ENCODE measurements around the gene C5orf47.

The C5orf47 gene, protein sequence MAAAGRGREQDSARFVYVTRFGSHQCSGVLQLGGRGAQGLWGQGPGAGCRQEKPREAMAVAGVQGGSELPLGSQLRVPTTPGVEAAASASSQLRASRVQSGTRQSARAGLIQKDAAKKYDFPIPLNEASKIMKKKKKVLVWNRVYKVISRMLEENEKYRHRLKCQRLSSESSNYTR

DNA sequence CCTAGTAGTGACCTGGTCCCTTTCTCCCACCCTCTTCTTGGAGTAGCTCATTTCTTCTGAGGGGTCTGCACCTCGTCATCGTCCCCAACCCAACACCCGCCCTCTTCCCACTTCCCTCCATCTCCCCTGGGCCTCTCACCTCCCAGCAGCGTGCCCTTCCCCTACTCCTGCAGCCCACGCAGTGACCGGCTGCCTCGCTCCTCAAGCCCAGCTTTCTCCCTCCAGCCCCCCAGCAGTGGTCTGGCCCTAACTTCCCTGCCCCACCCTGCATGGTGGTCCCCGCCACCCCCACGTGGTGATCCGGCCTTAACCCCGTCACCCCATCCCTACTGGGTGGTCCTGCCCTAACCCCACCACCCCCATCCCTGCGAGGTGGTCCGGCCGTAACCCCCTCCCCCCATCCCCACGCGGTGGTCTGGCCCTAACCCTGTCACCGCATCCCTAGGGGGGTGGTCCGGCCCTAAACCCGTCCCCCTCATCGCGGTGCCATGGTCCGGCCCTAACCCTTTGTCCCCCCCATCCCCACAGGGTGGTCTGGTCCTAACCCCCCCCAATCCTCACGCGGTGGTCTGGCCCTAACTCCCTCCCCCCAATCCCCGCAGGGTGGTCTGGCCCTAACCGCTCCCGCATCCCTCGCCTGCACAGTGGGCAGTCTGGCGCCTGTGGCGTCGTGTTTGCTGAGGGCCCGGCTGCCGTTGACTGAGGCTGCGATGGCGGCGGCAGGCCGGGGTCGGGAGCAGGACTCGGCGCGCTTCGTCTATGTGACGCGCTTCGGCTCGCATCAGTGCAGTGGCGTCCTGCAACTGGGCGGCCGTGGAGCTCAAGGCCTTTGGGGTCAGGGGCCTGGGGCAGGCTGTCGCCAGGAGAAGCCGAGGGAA, at the start of gene C5orf47:
C5orf47 (plus strand) TSS at position 617 of the 878 bp plus-strand sequence; CDS start at position 711, 94 bp downstream.
- Histone ChIP-seq H3K27ac (no peak within 1 kb of the TSS), H3K4me3 (no peak within 1 kb of the TSS), H3K4me1 (no peaks in the 10 kb centered on the region), H3K9ac (no peak within 1 kb of the TSS), H3K27me3 (no peaks in the 10 kb centered on the region), H3K4me2 (no peak within 1 kb of the TSS), H4K20me1 (no peaks in the 10 kb centered on the region), H3K9me3 (peaks cover 8% of the 10 kb centered on the region), H3K36me3 (no peaks in the 10 kb centered on the region)
- no peak for TF ChIP-seq Cebpa-rat (IDR thresholded peaks at IDR 0.05)

DNA sequence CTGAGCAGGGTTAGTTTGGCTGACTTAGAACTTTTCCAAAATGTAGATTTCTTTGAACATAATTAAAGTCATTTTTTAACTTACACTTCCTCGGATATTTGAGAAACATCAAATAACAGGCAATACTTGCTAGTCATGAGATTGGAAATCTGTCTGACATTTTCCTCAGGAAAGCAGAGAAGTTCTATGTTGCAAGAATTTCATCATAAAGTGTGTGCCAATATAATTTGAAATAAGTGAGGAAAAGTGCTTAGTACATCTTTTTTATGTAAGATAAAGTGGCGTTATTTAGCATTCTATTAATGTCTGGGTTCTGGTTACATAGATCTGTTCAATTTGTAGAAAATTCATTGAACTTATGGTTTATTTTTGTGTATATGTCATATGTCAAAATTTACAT, 48.7 kb upstream of the C5orf47 start:
- Histone ChIP-seq H3K4me1 (no peaks in the 10 kb centered on the region), H3K9me3 (no peaks in the 10 kb centered on the region), H3K27me3 (no peaks in the 10 kb centered on the region), H3K36me3 (peaks cover 7% of the 10 kb centered on the region; the same call in 1 of the 2 replicates), H3K27ac (no peak overlapping the region), H3K9ac (no peak overlapping the region), H4K20me1 (no peaks in the 10 kb centered on the region), H3K4me2 (no peak overlapping the region), H3K4me3 (no peak overlapping the region)
- TF ChIP-seq Cebpa-rat (IDR thresholded peaks at IDR 0.05), result no peak

DNA sequence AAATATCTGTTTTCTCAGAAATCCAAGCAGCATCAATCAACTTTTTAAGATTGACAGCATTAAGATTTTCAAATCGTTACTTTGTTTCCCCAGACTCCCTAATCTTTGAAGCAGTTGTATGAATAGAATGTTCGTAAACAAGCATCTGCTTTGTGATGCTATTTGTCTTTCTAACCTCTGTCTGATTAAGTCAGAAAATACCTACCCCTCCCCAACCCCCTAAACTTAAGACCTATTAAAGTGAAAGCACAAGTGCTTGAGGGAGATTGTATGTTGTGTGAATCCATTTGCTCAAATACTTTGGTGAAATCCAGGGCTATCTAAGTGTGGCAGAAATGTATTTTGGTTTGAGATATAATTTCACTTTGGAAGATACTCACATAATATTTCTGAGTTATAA, 47.9 kb upstream of the C5orf47 start:
- Histone ChIP-seq H3K27ac (no peak overlapping the region), H3K4me3 (no peak overlapping the region), H3K36me3 (peaks cover 7% of the 10 kb centered on the region; the same call in 1 of the 2 replicates), H3K4me1 (no peaks in the 10 kb centered on the region), H3K4me2 (no peak overlapping the region), H3K9ac (no peak overlapping the region), H4K20me1 (no peaks in the 10 kb centered on the region), H3K9me3 (no peaks in the 10 kb centered on the region), H3K27me3 (no peaks in the 10 kb centered on the region)
- no peak for TF ChIP-seq Cebpa-rat (IDR thresholded peaks at IDR 0.05)

DNA sequence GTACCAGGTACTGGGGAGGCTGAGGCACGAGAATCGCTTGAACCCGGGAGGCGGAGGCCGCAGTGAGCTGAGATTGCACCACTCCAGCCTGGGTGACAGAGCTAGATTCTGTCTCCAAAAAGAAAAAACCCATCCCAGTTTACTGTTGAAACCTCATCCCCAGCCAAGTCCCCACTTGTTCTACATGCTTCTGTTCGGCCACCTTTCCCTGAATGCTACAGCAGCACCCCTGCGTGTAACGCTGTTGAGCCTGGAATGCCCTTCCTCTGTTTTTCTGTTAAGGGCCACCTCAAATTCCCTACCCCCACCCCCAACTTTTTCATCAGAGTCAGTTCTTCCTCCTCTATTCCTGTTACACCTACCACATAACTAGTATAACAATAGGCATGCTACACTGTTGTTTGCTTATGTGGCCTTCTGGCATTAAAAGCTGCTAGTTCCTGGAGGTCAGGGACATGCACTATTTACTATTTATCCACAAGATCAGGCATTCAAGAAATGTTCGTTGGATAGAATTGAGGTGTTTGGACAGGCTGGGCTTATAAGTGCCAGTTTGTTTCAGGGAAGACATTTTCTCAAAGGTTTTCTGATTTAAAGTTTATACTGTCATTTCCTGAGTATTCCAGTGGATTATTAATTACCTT, 47.1 kb upstream of the C5orf47 start:
- Histone ChIP-seq H3K27me3 (no peaks in the 10 kb centered on the region), H3K27ac (no peak overlapping the region), H3K9me3 (no peaks in the 10 kb centered on the region), H3K9ac (no peak overlapping the region), H4K20me1 (no peaks in the 10 kb centered on the region), H3K36me3 (peaks cover 14% of the 10 kb centered on the region; the same call in 1 of the 2 replicates), H3K4me1 (no peaks in the 10 kb centered on the region), H3K4me3 (no peak overlapping the region), H3K4me2 (no peak overlapping the region)
- no peak for TF ChIP-seq Cebpa-rat (IDR thresholded peaks at IDR 0.05)

DNA sequence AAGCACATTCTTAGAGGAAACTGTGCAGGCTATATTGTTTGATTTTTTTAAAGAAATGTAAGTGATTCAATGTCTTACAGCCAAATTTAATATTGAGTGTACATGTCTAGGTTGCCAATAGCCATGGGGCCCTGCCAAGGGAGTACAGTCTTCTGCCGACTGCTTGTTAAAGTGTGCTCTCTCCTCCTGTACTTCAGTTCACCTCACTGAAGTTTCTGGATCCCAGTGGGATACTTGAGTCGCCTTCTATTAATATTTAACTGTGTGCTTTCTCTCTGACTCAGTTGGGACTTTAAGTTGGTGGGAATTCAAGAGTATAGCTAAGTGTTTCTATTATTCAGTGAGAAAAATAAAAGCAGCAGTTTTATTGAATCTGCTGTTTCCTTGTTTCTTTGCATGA, 44.5 kb upstream of the C5orf47 start:
- no peaks in the 10 kb centered on the region for H3K4me1 ChIP-seq
- H3K27me3 ChIP-seq, result no peaks in the 10 kb centered on the region
- H3K36me3 ChIP-seq, result peaks cover 14% of the 10 kb centered on the region; the same call in 1 of the 2 replicates
- no peak overlapping the region for H3K27ac ChIP-seq
- no peak overlapping the region for H3K9ac ChIP-seq
- no peak for TF ChIP-seq Cebpa-rat (IDR thresholded peaks at IDR 0.05)
- no peak overlapping the region for H3K4me3 ChIP-seq
- H3K9me3 ChIP-seq, result no peaks in the 10 kb centered on the region
- H4K20me1 ChIP-seq, result no peaks in the 10 kb centered on the region
- no peak overlapping the region for H3K4me2 ChIP-seq

DNA sequence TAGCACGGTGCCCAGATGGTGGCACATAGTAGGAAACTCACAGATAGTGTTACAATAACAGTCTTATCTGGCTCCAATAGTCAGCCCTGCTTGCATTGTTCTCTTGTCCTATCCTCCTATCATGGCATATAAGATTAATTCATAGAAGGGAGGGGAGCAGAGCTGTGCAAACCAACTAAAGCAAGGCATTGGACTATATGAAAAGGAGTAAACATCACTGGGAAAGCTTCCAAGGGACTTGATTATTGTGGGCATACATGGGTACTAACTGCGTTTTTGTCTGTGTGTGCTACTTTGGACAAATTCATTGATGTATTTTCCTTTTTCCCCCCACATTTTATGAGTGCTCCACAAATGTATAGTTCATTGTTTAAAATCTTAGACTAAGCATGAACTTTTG, 43.8 kb upstream of the C5orf47 start:
- H3K9me3 ChIP-seq, result no peaks in the 10 kb centered on the region
- no peak for TF ChIP-seq Cebpa-rat (IDR thresholded peaks at IDR 0.05)
- no peak overlapping the region for H3K4me2 ChIP-seq
- no peak overlapping the region for H3K9ac ChIP-seq
- H3K36me3 ChIP-seq, result peaks cover 19% of the 10 kb centered on the region; the same call in 1 of the 2 replicates
- H3K27ac ChIP-seq, result no peak overlapping the region
- no peaks in the 10 kb centered on the region for H3K4me1 ChIP-seq
- no peaks in the 10 kb centered on the region for H3K27me3 ChIP-seq
- H3K4me3 ChIP-seq, result no peak overlapping the region
- no peaks in the 10 kb centered on the region for H4K20me1 ChIP-seq

DNA sequence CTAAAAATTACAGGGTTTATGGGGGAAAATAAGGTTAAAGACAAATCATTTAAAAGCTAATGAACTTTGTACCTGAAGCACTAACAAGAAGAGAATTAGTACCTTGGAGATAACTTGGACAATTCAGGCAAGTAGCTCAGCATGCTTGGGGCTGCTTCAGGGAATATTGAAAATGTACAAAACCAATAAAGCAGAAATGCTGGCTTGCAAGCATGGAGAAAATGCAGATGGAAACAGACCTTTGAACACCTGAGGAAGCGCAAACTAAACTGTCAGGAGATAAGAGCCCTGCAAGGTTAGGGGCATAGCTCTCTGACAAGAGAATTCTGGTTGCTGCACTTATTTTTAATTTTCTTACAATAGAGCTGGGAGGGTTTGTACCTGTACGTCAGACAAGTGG, 42.6 kb upstream of the C5orf47 start:
- no peak overlapping the region for H3K9ac ChIP-seq
- H3K4me2 ChIP-seq, result no peak overlapping the region
- no peak for TF ChIP-seq Cebpa-rat (IDR thresholded peaks at IDR 0.05)
- peaks cover 27% of the 10 kb centered on the region for H3K36me3 ChIP-seq
- H3K27ac ChIP-seq, result no peak overlapping the region
- no peak overlapping the region for H3K4me3 ChIP-seq
- H3K4me1 ChIP-seq, result no peaks in the 10 kb centered on the region
- H3K9me3 ChIP-seq, result no peaks in the 10 kb centered on the region
- no peaks in the 10 kb centered on the region for H3K27me3 ChIP-seq
- no peaks in the 10 kb centered on the region for H4K20me1 ChIP-seq

DNA sequence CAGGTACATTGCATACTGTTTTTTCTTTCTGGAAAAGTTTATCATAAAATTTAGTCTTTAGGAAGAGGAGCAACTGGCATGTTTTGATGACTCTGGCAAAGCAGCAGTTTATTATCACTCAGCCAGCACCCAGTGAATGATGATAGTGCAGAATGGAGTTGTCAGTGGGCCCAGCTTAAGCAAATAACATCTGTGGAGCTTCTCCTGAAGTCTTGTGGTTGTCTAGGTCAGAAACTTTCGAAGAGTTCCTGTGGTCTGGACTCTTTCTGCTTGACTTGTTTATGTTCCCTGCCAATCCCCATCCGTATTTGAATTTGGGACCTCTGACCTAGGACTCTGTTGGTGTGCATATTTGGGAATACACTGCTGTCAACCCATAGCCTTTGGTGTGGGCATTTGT, 38.1 kb upstream of the C5orf47 start:
- Histone ChIP-seq H3K4me2 (no peak overlapping the region), H3K27ac (no peak overlapping the region), H3K27me3 (no peaks in the 10 kb centered on the region), H3K4me1 (no peaks in the 10 kb centered on the region), H3K9ac (no peak overlapping the region), H3K9me3 (no peaks in the 10 kb centered on the region), H3K36me3 (peaks cover 52% of the 10 kb centered on the region), H3K4me3 (no peak overlapping the region), H4K20me1 (no peaks in the 10 kb centered on the region)
- TF ChIP-seq Cebpa-rat (IDR thresholded peaks at IDR 0.05), result no peak

DNA sequence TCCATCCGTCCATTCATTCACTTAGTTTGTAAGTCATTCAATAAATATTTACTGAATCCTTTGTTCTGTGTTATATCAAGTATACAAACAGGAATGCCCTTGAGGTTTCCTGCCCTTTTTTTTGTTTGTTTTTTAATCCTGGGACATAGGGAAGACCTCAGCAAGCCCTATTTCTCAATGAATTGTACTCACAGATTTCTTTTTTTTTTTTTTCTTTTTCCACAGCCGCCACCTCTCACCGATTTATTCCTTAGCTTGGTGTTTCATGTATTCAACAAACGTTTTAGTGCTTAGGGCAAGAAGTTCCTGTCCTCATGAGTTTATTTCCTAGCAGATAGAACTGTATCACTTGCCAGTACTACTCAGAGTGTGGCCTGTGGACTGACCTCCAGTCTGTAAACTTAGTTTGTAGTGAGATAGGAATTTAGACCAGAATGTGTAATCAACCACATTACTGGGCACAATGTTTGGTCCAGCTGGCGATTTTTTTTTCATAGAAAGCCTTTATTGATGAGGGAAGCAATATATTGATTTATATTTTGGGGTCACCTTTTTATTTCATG, 35.4 kb upstream of the C5orf47 start:
- H3K9ac ChIP-seq, result no peak overlapping the region
- H3K9me3 ChIP-seq, result no peaks in the 10 kb centered on the region
- H3K4me3 ChIP-seq, result no peak overlapping the region
- H3K4me1 ChIP-seq, result no peaks in the 10 kb centered on the region
- H3K36me3 ChIP-seq, result peaks cover 46% of the 10 kb centered on the region
- no peaks in the 10 kb centered on the region for H4K20me1 ChIP-seq
- no peaks in the 10 kb centered on the region for H3K27me3 ChIP-seq
- H3K27ac ChIP-seq, result no peak overlapping the region
- TF ChIP-seq Cebpa-rat (IDR thresholded peaks at IDR 0.05), result no peak
- no peak overlapping the region for H3K4me2 ChIP-seq
